Endothelial cell of coronary artery (primary cell): ENCODE data around the gene CGAS. TPM values are rescaled to one million over a fixed set of nuclear protein-coding genes. Genes with fewer than 3 reads are reported as not detected.

Source experiments
- total RNA-seq: library from RNA; depleted of rRNA; stranded (reverse); fragments of >200 nt; gene quantifications from 2 replicates; pipeline ENCODE4 v1.2.3, GENCODE V29; 2014

Gene CGAS
- 4.6 and 5.7 TPM in 2 replicates for total RNA-seq

GRCh38 chr6:73452107-73452461, at the start of gene CGAS:
TSS of gene CGAS (minus strand) at chr6:73452297. CDS start at chr6:73452181, 116 bp downstream.

DNA sequence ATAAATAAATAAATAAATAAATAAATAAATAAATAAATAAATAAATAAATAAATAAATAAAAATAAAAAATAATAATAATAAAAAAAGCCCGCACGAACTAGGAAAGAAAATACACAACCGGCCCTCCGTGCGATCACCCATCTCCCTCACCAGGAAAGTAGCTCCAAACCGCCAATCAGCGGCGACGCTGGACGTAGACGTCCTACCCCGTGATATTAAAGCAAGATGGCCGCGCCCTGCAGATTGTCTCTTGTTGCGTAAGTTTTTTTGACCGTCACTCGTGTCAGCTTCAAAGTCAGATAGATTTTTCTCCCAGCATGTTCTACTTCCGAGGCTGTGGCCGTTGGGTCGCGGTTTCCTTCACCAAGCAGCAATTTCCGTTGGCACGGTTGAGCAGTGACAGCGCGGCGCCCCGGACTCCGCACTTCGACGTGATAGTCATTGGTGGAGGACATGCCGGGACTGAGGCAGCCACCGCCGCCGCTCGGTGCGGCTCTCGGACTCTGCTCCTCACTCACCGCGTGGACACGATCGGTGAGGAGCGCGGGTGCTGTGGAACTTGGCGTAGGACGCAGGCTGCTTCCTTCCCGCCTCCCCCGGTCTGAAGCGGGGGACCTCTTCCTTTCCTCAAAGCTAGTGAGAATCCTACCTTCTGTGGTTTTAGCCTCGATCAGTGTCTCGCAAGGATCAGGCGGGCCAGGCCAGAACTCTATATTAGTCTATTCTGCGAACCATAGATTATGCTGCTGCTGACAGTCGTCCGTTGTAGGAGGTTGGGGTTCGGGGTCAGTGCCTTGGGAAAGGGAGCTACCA, 9.6 kb upstream of the CGAS start, which contains the start of gene MTO1:
MTO1 (plus strand) TSS at position 201 of the 814 bp plus-strand sequence; CDS start at position 319, 118 bp downstream.

DNA sequence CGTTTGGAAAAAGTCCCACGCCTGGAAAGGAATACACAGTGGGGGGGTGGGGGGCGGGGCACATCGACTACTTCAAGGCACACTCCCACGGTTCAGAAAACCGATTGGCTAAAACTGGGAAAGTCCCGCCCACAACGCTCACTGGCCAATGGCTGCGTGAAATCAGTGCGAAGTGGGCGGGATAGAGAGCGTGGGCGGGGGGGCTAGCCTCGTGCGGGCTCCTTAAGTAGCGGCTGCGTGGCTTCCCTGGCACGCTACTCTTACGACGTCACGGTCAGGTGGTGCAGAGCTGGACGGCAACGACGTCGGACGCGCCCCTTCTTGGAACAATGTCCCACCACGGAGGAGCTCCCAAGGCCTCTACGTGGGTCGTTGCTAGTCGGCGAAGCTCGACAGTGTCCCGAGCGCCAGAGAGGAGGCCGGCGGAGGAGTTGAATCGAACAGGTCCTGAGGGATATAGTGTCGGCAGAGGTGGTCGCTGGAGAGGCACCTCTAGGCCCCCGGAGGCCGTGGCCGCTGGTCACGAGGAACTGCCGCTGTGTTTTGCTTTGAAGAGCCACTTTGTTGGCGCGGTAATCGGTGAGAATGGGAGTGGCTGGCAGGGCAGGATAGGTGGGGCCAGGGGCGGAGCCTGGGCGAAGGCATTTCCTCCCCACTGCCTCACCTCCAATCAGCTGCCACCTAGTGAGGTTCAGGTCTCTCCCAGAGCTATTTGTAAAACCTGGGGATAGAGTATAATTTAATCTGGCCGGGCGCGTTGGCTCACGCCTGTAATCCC, 57.3 kb downstream of the CGAS start, which contains the start of gene DDX43:
DDX43 (plus strand) TSS at position 252 of the 778 bp plus-strand sequence; CDS start at position 330, 78 bp downstream.

Other genes starting within 250 kb of the CGAS start
- gene KHDC1L, start 226.8 kb downstream of the CGAS start, total RNA-seq = not detected in 2 replicates
- 0.72 and 0.85 TPM in 2 replicates for gene KHDC1, start 189.1 kb downstream of the CGAS start, total RNA-seq
- gene DPPA5, start 98.0 kb downstream of the CGAS start, total RNA-seq = not detected in 2 replicates
- gene KHDC3L, start 89.6 kb downstream of the CGAS start, total RNA-seq = not detected in 2 replicates
- not detected in 2 replicates for gene OOEP, start 82.4 kb downstream of the CGAS start, total RNA-seq
- 0.75 and 1.1 TPM in 2 replicates for gene DDX43, start 57.5 kb downstream of the CGAS start, total RNA-seq
- 19.2 and 27.9 TPM in 2 replicates for gene MTO1, start 9.4 kb upstream of the CGAS start, total RNA-seq
- gene EEF1A1, start 68.7 kb upstream of the CGAS start, total RNA-seq = 23,074 and 25,321 TPM in 2 replicates
- 13.7 and 16.4 TPM in 2 replicates for gene SLC17A5, start 201.7 kb upstream of the CGAS start, total RNA-seq
- gene CD109, start 243.9 kb upstream of the CGAS start, total RNA-seq = 12.9 and 15.4 TPM in 2 replicates